Stimulated activated CD8-positive, alpha-beta memory T cell treated with anti-CD3 and anti-CD28 coated beads, Interleukin-7, amount 100 ng/mL, for 48 hours (primary cell): ENCODE data around the gene PAQR8.
A peak's percentile ranks its signal among the peaks of the same experiment; 100 is the strongest.

Experiments
- DNase-seq, 2 donors: peaks; one replicate each; pipeline ENCODE4 v3.0.0-alpha.2; 2020; ENCODE audit warnings: low read depth in 1 of 2; ENCODE audit errors: extremely low read depth in 1 of 2

PAQR8 gene, protein sequence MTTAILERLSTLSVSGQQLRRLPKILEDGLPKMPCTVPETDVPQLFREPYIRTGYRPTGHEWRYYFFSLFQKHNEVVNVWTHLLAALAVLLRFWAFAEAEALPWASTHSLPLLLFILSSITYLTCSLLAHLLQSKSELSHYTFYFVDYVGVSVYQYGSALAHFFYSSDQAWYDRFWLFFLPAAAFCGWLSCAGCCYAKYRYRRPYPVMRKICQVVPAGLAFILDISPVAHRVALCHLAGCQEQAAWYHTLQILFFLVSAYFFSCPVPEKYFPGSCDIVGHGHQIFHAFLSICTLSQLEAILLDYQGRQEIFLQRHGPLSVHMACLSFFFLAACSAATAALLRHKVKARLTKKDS

GRCh38 chr6:52361945-52362442 lies at the start of gene PAQR8:
TSS of gene PAQR8 (plus strand) at chr6:52362151. CDS start at chr6:52403214, 41,063 bp downstream.
- DNase-seq: peak; percentile 59 to 70

- DNase-seq: no peak
Observed at GRCh38 chr6:52312461-52312860, 49.5 kb upstream of the PAQR8 start.

GRCh38 chr6:52314752-52315151 lies 47.2 kb upstream of the PAQR8 start:
- DNase-seq: no peak

DNA sequence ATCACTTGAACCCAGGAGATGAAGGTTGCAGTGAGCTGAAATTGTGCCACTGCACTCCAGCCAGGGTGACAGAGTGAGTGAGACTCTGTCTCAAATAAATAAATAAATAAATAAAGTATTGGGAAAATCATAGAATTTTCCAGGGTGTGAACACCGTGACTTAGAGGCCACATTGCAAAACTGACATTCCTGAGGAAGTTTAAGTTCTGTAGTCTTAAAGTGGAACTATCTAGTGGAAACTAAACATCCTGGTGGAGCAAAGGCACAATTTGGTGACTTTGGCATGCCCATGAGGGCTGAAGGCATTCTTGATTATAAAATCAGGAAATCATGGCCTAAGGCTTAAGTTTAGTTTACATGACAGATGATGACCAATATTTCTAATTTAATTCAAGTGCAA lies 44.7 kb upstream of the PAQR8 start:
- no peak for DNase-seq

DNA sequence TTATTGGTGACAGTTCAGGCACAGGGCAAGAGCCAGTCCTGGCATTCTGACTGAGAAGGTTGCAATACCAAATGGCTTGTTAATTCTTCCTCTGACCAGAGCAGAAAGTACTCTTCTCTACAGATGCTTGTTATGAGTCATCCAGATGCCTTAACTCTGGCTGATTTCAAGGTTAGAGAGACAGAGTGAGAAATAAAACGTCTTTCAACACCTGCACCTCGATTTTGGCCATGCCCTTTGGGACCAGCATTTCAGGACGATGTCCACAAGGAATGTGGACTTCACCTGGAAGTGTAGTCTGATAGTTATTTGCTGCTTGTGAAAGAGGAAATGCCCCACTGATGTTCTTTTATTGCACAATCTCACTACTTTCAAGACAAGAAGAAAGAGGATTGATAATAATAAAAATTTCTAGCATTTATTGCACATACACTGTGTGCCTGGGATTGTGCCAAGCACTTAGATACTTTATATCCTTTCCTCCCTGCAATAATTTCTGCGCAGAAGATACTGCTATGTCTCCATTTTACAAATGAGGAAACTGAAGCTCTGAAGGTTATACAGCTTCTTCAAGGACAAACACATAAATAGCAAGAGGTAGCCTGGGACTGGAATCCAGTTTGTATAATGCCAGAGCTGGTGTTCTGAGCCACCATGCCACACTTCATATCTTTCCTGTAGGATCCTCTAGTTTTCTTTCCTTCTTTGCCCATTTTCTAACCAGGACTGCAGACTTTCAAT lies 43.9 kb upstream of the PAQR8 start:
- no peak for DNase-seq

DNA sequence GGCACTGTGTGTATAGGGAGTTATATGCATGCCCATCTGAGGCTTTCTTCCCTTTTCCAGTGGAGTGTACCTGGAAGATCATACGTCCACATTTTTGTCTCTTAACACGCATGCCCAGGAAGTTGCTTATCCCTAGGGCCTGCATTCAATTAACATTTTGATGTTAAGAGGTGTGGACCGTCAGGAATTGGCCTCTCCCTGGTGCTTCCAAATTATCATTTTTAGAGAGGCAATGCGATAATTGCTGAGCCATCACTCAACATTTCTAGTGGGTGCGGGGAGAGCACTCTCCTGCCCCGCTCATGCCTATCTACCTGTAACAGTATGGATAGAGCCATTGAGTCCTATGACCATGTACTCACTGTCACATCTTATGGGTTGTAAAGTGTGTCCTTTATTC lies 37.8 kb upstream of the PAQR8 start:
- DNase-seq: no peak

DNA sequence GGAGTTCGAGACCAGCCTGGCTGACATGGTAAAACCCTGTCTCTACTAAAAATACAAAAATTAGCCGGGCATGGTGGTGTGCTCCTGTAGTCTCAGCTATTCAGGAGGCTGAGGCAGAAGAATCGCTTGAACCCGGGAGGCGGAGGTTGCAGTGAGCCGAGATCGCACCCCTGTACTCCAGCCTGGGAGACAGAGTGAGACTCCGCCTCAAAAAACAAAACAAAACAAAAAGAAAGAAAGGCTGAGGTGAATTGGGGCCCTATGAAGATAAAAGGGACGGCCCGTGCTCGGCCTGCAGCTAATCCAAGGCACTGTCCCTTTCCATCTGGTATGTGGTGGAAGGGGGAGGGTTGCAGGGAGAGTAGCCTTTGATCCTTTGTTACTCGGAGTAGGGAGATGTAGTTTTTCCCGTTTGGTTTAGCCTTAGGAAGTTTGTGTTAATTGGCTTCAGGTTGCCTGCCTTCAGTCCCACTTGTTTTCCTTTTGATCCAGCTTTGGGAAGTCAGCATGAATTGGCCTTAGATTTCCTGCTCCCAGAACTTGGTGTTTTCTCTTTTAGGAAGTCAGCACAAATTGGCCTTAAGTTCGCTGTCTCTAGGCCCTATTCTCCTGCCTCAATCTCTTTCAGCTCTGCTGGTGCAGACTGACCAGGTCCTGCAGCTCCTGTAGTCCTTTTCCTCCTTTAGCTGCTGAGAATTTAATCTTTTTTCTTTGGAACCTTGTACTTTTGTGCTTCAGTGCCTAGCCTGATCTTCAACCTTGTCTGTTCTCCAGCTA lies 36.1 kb upstream of the PAQR8 start:
- no peak for DNase-seq

GRCh38 chr6:52326540-52327364 lies 35.2 kb upstream of the PAQR8 start:
- no peak for DNase-seq

- DNase-seq: no peak
Observed at GRCh38 chr6:52328303-52328662, 33.7 kb upstream of the PAQR8 start.

DNA sequence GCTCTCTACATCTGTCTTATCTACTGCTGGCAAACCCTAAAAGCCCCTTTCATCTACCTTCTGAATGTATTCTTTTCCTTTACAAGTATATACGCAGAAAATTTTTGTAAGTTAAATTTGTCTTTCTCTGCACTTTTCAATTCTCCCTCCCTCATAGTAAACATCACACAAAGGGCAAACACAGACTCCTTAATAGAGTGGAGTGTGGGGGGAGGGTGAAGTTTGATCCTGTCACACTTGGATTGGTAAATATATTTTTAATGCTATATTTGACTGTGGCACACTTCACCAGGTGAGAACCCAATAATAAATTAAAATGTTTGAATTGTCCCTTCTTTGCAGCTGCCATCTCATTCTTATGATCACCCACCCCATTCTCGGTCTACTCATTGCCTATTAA lies 33.2 kb upstream of the PAQR8 start:
- DNase-seq: no peak

- no peak for DNase-seq
Observed at GRCh38 chr6:52330470-52330869, 31.5 kb upstream of the PAQR8 start.

DNA sequence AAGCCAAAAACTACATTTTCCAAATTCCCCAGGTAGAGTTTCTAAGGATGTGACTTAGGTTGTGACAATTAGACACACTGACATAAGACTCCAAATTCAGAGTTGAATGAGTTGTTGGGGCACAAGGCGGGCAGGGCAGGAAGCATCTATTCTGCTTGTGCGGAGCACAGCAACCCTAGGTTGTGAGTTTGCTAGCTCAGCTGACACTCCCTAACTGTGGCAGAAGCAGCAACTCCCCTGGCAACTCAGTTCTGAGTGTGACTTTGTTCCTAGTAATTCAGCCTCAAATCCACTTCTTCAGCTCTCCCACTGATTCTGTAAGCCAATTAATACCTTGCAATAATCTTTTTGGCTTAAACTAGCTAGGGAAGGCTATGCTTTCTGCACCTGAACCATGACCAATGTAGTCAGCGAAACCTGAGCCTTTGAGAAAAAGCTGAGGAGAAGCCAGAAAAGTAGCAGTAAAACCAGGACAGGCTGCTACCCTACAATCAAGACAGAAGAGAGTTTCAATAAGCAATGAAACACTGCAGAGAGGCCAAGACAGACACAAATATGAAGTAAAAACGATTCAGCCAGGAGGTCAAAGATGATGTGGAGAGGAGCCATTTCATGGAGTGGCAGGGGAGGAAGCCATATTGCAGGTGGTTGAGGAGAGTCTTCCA lies 30.0 kb upstream of the PAQR8 start:
- no peak for DNase-seq

GRCh38 chr6:52333840-52334200 lies 28.1 kb upstream of the PAQR8 start:
- no peak for DNase-seq

DNA sequence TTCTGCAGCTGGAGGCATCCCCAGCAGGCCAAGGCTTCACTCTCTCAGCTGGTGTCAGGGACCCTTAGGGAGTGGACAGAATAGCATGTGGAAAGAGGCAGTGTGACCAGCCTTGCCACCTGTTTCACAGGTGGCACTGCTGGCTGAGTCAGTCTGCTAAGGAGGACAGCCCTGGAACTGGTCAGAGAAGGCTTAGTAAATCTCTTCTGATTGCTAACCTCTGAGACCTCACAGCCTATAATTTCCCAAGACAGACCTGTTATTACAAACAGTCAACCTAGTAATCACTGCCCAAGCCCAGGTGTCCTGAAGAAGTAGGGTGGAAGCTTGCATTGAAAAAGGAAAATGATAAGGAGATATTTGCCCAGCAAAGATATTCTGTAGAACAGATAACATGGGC lies 26.4 kb upstream of the PAQR8 start:
- no peak for DNase-seq

- DNase-seq: no peak
Observed at GRCh38 chr6:52336919-52337561, 24.9 kb upstream of the PAQR8 start.

DNA sequence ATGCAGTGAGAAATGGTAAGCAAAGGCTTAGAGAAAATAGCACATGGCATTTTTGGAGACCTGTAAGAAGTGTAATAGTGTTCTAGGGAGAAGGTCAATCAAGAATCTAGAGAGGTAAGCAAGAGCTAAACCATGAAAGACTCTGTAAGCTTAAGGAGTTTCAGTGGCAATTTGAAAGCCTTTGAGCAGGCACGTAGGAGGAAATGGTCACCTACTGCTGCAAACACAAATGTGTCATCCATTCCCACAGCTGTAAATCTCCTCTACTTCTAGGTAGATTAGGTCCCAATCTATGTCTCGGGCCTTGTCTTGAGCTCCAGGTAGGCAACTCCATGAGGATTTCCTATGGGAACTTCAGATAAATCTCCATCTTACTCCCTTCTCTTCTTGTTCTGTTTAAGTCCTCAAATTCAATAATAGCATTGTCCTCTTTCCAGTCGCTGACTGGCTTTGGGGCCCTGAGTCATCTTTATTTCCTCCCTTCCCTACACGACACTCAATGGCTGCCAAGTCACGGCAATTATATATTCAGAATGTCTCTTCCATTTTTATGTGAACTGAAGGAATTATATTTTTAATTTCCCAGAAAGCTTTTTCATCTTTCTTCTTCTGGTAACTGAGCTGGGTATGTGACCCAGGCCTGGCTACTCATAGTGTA lies 24.2 kb upstream of the PAQR8 start:
- DNase-seq: no peak

- DNase-seq: no peak
Observed at GRCh38 chr6:52340603-52340880, 21.4 kb upstream of the PAQR8 start.

DNA sequence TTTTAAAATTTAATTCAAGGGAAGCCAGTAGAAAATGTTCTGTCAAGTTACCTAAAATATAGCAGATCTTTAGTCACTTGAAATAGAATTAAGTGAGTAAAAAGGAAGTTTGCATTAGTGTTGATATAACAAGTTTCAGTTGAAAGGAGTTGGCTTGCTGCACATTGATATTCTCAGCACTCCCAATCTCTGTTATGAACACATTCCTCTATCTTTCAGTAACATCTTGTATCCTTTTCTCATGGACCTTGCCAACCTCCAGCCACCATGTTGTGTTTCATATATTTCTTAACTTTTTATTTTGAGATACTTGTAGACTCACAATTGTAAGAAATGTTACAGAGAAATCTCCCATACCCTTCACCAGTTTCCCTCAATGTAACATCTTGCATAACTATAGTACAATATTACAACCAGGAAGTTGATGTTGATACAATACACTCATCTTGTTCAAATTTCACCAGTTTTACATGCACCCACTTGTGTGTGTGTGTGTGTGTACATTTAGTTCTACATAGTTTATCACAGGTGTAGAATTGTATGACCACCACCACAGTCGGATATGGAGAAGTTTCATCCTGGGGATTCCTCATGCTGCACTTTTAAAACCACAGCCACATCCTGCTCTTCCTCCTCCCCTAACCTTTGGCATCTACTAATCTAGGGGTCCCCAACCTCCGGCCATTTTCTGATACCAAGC lies 20.2 kb upstream of the PAQR8 start:
- no peak for DNase-seq

DNA sequence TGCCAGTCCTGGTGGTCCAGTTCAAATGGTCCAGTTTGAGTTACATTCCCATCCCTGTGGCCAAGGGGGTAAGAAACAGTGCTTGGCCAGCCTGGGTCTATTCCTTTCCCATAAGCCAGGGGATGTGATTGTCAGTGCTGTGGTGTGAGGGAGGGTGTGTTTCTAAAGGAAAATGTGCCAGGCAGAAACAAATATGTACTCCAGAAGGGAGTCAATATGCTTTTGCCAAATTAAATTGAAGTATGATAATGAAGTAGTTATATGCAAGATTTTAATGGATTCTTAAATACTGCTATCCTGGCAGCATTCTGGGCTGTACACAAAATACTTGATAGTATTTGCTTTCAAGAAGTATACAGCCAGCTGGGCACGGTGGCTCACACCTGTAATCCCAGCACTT lies 16.6 kb upstream of the PAQR8 start:
- no peak for DNase-seq
